Measurements from ENCODE around the gene CER1.

CER1 gene

DNA sequence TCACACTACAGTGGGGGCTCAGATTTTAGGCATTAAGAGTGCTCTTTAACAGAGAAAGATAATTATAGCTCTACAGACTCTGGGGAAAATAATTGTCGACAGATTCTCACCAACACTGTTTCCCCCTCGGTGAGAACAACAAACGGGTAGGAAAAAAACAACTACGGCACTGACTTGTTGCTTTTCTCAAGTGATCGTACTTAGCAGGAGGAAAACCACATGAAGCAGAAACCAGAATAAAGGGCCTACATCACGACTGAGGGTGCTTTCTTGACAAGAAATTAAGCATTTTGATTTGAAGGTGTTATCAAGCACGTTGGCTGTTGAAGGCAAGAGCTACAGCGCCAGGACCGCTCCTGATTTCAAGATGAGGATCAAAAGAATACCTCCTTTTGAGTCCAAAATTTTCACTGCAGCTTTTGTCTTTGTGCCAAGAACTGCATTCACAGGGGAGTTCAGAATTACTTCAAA is 27.2 kb upstream of the CER1 start:
- no peak for DNase-seq (ENCODE audit: extremely low read depth, insufficient read length)
- Histone ChIP-seq H3K36me3 (ENCODE audit: control insufficient read depth, insufficient read depth, low read length) (no peaks in the 10 kb centered on the region), H3K27me3 (replicated peaks; ENCODE audit: control insufficient read depth, insufficient read depth, low read length) (peaks cover 1% of the 10 kb centered on the region; the same call in 1 of the 2 replicates), H3K4me3 (replicated peaks; ENCODE audit: low read depth, low read length) (no peak overlapping the region)
- TF ChIP-seq, protein P1, sequence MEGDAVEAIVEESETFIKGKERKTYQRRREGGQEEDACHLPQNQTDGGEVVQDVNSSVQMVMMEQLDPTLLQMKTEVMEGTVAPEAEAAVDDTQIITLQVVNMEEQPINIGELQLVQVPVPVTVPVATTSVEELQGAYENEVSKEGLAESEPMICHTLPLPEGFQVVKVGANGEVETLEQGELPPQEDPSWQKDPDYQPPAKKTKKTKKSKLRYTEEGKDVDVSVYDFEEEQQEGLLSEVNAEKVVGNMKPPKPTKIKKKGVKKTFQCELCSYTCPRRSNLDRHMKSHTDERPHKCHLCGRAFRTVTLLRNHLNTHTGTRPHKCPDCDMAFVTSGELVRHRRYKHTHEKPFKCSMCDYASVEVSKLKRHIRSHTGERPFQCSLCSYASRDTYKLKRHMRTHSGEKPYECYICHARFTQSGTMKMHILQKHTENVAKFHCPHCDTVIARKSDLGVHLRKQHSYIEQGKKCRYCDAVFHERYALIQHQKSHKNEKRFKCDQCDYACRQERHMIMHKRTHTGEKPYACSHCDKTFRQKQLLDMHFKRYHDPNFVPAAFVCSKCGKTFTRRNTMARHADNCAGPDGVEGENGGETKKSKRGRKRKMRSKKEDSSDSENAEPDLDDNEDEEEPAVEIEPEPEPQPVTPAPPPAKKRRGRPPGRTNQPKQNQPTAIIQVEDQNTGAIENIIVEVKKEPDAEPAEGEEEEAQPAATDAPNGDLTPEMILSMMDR (IDR thresholded peaks at IDR 0.05; ENCODE audit: insufficient read depth, low read length, poor library complexity, severe bottlenecking): no peak

DNA sequence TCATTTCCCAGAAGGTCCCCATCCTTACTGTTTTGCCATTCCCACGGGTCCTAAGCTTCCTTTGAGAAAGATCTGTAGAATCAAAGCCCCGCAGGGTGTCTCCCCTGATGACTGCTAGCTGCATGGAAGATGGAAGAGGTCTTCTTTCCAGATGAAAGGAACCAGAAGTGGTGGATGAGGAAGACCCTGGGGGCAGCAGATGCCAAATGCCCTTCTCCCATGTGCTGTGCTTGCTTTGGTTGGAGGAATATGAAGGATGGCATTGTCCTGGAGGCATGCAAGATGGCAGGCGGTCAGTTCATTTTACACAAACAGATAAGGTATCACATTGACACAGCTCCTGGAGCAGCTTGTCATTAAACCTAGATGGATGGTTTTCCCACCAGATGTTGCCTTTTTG is 25.8 kb upstream of the CER1 start:
- Histone ChIP-seq H3K27me3 (replicated peaks; ENCODE audit: control insufficient read depth, insufficient read depth, low read length) (peaks cover 1% of the 10 kb centered on the region; the same call in 1 of the 2 replicates), H3K36me3 (ENCODE audit: control insufficient read depth, insufficient read depth, low read length) (no peaks in the 10 kb centered on the region), H3K4me3 (replicated peaks; ENCODE audit: low read depth, low read length) (no peak overlapping the region)
- no peak for DNase-seq (ENCODE audit: extremely low read depth, insufficient read length)
- TF ChIP-seq, protein P1 (IDR thresholded peaks at IDR 0.05; ENCODE audit: insufficient read depth, low read length, poor library complexity, severe bottlenecking): no peak

DNA sequence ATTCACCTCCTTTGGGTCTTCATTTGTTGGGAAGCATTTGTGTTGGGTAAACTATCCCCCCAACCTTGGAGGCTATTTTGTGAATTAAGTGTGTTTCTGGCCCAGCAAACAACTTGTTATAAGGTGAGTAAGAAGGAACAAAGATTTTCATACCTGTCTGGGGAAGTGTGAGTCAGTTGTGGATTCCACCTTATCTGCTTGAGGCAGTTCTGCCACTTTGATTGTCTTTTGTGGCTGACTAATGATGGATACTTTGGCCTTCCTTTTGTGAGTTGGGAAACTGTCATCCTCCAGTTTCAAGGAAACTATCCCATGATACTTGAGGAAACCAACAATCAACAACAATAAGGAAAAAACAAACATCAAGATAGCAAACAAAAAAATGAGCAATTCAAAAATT is 24.6 kb upstream of the CER1 start:
- no peak overlapping the region for H3K4me3 ChIP-seq (replicated peaks; ENCODE audit: low read depth, low read length)
- TF ChIP-seq, protein P1 (IDR thresholded peaks at IDR 0.05; ENCODE audit: insufficient read depth, low read length, poor library complexity, severe bottlenecking): no peak
- no peaks in the 10 kb centered on the region for H3K36me3 ChIP-seq (ENCODE audit: control insufficient read depth, insufficient read depth, low read length)
- DNase-seq (ENCODE audit: extremely low read depth, insufficient read length): no peak
- no peaks in the 10 kb centered on the region for H3K27me3 ChIP-seq (replicated peaks; ENCODE audit: control insufficient read depth, insufficient read depth, low read length)

DNA sequence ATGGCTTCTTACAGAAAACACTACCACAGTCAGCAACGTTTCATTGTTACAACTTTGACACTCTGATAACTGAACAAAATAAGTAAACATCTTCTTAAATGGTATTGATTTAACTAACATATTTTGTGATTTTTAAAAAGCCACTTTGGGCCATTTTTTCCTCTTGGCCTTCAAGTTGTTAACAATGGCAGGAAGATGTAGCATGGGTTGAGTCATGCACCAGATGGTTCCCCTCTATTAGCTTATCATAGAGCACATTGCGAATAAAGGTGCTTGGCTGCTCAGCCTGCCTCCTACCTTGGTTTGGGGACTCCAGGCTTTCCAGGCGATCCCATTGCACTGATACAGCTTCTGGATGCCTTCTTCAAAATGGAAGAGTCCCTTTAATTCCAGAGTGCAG is 24.1 kb upstream of the CER1 start:
- TF ChIP-seq, protein P1 (IDR thresholded peaks at IDR 0.05; ENCODE audit: insufficient read depth, low read length, poor library complexity, severe bottlenecking): no peak
- no peak for DNase-seq (ENCODE audit: extremely low read depth, insufficient read length)

DNA sequence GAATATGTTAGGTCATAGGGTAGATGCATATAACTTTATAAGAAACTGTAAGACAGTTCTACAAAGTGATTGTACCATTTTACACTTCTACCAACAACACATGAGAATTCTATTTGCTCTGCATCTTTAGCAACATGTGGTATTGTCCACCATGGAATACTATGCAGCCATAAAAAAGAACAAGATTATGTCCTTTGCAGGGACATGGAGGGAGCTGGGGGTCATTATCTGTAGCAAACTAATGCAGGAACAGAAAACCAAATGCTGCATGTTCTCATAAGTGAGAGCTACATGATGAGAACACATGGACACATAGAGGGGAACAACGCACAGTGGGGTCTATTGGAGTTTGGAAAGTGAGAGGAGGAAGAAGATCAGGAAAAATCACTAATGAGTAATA is 22.2 kb upstream of the CER1 start:
- no peak for DNase-seq (ENCODE audit: extremely low read depth, insufficient read length)
- Histone ChIP-seq H3K36me3 (ENCODE audit: control insufficient read depth, insufficient read depth, low read length) (no peaks in the 10 kb centered on the region), H3K27me3 (replicated peaks; ENCODE audit: control insufficient read depth, insufficient read depth, low read length) (no peaks in the 10 kb centered on the region), H3K4me3 (replicated peaks; ENCODE audit: low read depth, low read length) (no peak overlapping the region)
- TF ChIP-seq, protein P1 (IDR thresholded peaks at IDR 0.05; ENCODE audit: insufficient read depth, low read length, poor library complexity, severe bottlenecking): no peak

More for the DNA sequence above, 24.1 kb upstream of the CER1 start:
- Histone ChIP-seq H3K36me3 (ENCODE audit: control insufficient read depth, insufficient read depth, low read length) (no peaks in the 10 kb centered on the region), H3K4me3 (replicated peaks; ENCODE audit: low read depth, low read length) (no peak overlapping the region), H3K27me3 (replicated peaks; ENCODE audit: control insufficient read depth, insufficient read depth, low read length) (no peaks in the 10 kb centered on the region)

DNA sequence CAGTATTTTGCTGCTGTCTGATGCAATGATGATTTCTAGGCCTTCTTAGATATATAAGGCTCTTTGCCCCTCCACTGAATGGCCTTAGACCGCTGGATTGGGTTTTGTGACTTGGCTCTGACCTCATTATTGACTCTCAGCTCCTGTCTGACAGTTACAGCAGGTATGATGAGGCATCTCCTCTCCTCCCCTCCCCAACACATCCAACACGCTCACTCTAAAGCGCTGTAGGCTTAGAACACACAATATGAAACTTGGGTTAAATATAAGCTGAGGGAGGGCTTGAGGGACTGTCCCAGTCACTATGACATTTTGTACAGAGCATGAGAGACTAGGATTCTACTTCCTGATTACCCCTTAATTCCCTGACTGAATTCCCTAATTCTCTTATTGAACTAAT is 18.8 kb upstream of the CER1 start:
- Histone ChIP-seq H3K4me3 (replicated peaks; ENCODE audit: low read depth, low read length) (no peak overlapping the region), H3K36me3 (ENCODE audit: control insufficient read depth, insufficient read depth, low read length) (no peaks in the 10 kb centered on the region), H3K27me3 (replicated peaks; ENCODE audit: control insufficient read depth, insufficient read depth, low read length) (no peaks in the 10 kb centered on the region)
- DNase-seq (ENCODE audit: extremely low read depth, insufficient read length): no peak
- TF ChIP-seq, protein P1 (IDR thresholded peaks at IDR 0.05; ENCODE audit: insufficient read depth, low read length, poor library complexity, severe bottlenecking): no peak

Measured in GM06990 (cell line).